IPS-NIHi7 (cell line): Measurements from ENCODE around the gene ARL4C.

ENCODE experiments used
- DNase-seq: peaks from one replicate; pipeline ENCODE4 v3.0.0; 2012; ENCODE audit warnings: mixed read lengths; ENCODE audit errors: extremely low spot score

ARL4C gene

DNA sequence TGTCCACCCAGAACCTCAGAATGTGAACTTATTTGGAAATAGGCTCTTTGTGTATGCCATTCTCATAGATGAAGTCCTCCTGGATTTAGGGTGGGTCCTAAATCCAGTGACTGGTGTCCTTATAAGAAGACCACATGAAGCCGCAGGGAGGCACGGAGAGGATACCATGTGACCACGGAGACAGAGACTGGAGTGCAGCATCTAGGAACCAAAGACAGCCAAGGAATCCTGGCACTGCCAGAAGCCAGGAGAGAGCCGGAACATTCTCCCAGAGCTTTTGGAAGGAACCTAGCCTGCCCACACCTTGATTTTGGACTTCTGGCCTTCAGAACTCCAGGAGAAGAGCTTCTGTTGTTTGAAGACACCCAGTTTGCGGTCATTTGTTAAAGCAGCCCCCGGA is 49.7 kb downstream of the ARL4C start:
- DNase-seq: no peak

DNA sequence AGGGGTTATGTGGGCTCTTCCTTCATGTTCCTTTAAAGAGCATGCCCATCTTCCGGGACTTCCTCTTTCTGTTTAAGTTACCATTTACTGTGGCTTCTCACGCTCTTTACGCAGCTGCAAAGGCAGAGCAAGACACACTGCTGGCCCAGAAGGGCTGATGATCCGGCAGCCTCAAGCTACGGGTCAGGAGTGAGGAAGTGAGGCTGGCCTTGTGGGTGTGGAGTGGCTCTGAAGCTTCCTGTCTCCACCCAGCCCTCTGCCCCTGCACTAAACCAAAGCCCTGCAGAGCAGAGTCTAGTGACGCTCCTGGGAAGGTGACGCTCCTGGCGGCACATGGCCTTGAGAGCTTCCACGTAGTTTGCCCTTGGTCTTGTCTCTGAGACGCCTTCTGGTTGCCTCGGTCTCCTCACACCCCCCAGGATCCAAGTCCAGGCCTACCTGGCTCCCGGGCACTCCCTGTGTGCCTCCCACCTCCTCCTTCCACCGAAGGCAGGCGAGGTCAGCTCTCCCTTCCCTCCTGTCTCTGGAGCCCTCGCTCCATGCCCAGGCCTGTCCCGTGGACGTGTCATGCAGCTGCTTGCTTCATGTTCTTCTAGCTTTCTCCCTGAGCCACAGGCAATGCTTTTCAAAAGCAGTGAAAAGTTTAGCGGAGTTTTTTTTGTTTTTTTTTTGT is 50.3 kb downstream of the ARL4C start:
- no peak for DNase-seq

DNA sequence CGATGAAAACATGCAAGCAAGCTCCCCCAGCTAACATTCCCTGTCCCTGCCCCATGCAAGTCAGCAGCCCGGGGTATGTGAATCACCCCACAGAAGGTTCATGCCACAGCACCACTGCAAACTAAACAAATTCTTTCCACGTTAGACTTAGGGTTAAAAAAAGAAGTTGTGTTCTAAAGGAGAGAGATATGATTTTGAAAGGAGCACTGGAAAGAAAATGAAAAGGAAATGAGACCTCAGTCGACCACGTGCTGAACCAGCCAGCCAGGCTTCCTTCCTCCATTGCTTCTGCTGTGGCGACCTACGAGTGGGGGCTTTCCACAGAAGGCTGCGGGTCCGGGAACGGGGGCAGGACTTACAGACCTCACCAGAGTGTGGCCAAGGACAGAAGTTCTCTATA is 52.0 kb downstream of the ARL4C start:
- no peak for DNase-seq

DNA sequence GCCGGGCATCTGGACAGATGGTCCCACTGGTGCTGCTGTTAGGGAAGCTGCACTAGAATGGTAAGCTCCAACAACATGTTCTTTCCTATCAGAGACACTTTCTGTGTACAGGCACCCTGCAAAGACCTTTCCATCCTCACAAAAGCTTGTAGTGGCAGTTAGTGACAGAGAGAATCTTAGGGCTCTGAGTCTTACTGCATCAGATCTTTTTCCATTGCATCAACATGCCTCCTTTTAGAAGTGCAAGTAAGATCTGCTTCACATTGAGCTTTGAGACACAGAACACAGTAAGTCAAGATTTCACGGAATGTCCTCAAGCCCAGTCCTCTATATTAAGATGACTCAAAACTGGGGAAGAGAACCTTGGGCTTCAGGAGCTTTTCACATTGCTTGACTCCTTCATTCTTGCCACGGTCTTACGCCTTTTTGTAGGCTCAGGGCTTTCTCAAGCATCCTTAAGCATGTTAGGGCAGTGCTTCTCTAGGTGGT is 52.6 kb downstream of the ARL4C start:
- DNase-seq: no peak
